ENCODE data around the gene DLK2.
"Not testable (repeated sequence)": the region's sequence is repeated elsewhere in the genome, so short reads cannot be mapped to it uniquely, and the experiment has no call there.

The DLK2 gene

GRCh38 chr6:43434001-43434840, 21.1 kb downstream of the DLK2 start:
- DNase-seq (ENCODE audit: low read depth, low spot score): no peak
- H3K4me3 ChIP-seq (ENCODE audit: low read length): no peak overlapping the region

- H3K4me3 ChIP-seq (ENCODE audit: low read length): no peak overlapping the region
- no peak for DNase-seq (ENCODE audit: low read depth, low spot score)
Measured at GRCh38 chr6:43433148-43433547, 22.2 kb downstream of the DLK2 start.

DNA sequence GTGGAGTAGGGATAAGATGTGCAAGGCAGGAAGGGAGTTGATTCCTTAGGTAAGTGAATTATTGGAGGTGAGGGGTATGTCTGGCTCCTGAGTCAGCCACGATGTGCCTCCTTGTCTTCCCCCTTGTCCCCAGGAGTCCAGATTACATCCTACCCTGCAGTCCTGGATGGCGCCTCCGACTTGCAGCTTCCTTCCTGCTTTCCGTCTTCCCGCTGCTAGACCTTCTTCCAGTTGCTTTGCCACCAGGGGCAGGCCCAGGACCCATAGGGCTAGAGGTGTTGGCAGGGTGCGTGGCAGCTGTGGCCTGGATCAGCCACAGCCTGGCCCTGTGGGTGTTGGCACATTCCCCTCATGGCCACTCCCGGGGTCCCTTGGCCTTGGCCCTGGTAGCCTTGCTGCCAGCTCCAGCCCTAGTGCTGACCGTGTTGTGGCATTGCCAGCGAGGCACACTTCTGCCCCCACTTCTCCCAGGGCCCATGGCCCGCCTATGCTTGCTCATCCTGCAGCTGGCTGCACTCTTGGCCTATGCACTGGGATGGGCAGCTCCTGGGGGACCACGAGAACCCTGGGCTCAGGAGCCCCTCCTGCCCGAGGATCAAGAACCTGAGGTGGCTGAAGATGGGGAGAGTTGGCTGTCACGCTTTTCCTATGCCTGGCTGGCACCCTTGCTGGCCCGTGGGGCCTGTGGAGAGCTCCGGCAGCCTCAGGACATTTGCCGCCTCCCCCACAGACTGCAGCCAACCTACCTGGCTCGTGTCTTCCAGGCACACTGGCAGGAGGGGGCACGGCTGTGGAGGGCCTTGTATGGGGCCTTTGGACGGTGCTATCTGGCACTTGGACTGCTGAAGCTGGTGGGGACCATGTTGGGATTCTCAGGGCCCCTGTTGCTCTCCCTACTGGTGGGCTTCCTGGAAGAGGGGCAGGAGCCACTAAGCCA, 23.1 kb downstream of the DLK2 start:
- H3K4me3 ChIP-seq (ENCODE audit: low read length): no peak overlapping the region
- no peak for DNase-seq (ENCODE audit: low read depth, low spot score)

GRCh38 chr6:43428874-43429273, 26.5 kb downstream of the DLK2 start:
- peak overlapping the region; percentile 77 for H3K4me3 ChIP-seq (ENCODE audit: low read length)
- no peak for DNase-seq (ENCODE audit: low read depth, low spot score)

DNA sequence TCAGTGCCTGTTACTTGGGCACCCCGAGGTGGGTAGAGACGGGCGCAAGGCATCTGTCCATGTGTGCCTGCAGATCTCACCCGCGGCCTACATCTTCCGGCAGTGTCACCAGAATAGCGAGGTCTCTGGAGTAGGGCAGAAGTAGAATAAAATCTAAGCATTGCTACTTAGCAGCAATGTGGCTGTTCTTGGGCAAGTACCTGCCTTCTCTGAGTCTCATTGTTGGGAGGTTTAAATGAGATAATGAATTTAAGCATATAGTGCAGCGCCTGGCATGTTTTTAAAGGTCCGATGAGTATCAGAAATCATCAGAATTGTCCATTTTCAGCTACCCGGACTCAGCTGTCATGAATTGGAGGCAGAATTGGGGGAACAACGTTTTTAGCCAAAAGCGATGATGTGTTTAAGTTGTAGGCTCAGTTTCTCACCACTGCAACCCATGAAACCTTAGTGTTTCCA, 27.2 kb downstream of the DLK2 start:
- H3K4me3 ChIP-seq (ENCODE audit: low read length): peak overlapping the region; percentile 77
- DNase-seq (ENCODE audit: low read depth, low spot score): no peak

GRCh38 chr6:43427406-43428111, 27.8 kb downstream of the DLK2 start, which contains the start of gene ABCC10:
ABCC10 (plus strand) TSS chr6:43427541; CDS start chr6:43427979, 438 bp downstream.
- peak within 1 kb of the TSS; percentile 77 for H3K4me3 ChIP-seq (ENCODE audit: low read length)
- DNase-seq (ENCODE audit: low read depth, low spot score): peak; percentile 94

- no peak for DNase-seq (ENCODE audit: low read depth, low spot score)
- peak overlapping the region; percentile 77 for H3K4me3 ChIP-seq (ENCODE audit: low read length)
Measured at GRCh38 chr6:43426928-43427405, 28.4 kb downstream of the DLK2 start.

DNA sequence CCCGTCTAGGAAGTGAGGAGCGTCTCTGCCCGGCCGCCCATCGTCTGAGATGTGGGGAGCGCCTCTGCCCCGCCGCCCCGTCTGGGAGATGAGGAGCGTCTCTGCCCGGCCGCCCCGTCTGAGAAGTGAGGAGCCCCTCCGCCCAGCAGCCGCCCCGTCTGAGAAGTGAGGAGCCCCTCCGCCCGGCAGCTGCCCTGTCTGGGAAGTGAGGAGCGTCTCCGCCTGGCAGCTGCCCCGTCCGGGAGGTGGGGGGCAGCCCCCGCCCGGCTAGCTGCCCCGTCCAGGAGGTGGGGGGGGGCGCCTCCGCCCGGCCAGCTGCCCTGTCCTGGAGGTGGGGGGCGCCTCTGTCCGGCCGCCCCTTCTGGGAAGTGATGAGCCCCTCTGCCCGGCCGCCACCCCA, 30.3 kb downstream of the DLK2 start:
- not testable (repeated sequence) for DNase-seq (ENCODE audit: low read depth, low spot score); H3K4me3 ChIP-seq (ENCODE audit: low read length)

GRCh38 chr6:43421831-43422230, 33.5 kb downstream of the DLK2 start:
- DNase-seq (ENCODE audit: low read depth, low spot score): no peak
- H3K4me3 ChIP-seq (ENCODE audit: low read length): no peak overlapping the region

GRCh38 chr6:43420012-43420709, 35.2 kb downstream of the DLK2 start:
- DNase-seq (ENCODE audit: low read depth, low spot score): no peak
- no peak overlapping the region for H3K4me3 ChIP-seq (ENCODE audit: low read length)

DNA sequence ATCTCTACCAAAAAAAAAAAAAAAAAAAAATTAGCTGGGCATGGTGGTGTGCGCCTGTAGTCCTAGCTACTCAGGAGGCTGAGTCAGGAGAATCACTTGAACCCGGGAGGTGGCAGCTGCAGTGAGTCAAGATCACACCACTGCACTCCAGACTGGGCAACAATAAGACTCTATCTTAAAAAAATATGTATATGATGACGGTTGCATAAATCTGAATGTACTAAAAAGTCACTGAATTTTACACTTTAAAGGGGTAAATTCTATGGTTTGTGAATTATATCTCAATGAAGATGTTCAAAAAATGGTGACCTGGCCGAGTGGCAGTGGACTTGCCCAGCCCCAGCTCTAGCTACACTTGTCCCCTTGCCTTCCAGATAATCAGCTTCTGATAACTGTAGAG, 38.4 kb downstream of the DLK2 start:
- H3K4me3 ChIP-seq (ENCODE audit: low read length): no peak overlapping the region
- DNase-seq (ENCODE audit: low read depth, low spot score): no peak

- H3K4me3 ChIP-seq (ENCODE audit: low read length); DNase-seq (ENCODE audit: low read depth, low spot score): not testable (repeated sequence)
Measured at GRCh38 chr6:43415275-43415674, 40.1 kb downstream of the DLK2 start.

- DNase-seq (ENCODE audit: low read depth, low spot score): no peak
Measured at GRCh38 chr6:43413002-43413401, 42.3 kb downstream of the DLK2 start.

GRCh38 chr6:43412541-43412940, 42.8 kb downstream of the DLK2 start:
- H3K4me3 ChIP-seq (ENCODE audit: low read length): no peak overlapping the region
- DNase-seq (ENCODE audit: low read depth, low spot score): no peak

More at GRCh38 chr6:43413002-43413401, 42.3 kb downstream of the DLK2 start:
- H3K4me3 ChIP-seq (ENCODE audit: low read length): no peak overlapping the region

DNA sequence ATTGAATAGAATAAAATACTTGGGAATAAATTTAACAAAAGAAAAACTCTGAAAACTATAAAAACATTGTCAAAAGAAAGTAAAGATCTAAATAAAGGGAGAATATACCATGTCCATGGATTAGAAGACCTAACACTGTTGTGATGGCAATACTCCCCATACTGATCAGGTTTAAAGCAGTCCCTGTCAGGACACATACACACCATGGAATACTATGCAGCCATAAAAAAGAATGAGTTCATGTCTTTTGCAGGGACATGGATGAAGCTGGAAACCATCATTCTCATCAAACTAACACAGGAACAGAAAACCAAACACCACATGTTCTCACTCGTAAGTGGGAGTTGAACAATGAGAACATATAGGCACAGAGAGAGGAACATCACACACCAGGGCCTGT, 44.6 kb downstream of the DLK2 start:
- not testable (repeated sequence) for H3K4me3 ChIP-seq (ENCODE audit: low read length); DNase-seq (ENCODE audit: low read depth, low spot score)

DNA sequence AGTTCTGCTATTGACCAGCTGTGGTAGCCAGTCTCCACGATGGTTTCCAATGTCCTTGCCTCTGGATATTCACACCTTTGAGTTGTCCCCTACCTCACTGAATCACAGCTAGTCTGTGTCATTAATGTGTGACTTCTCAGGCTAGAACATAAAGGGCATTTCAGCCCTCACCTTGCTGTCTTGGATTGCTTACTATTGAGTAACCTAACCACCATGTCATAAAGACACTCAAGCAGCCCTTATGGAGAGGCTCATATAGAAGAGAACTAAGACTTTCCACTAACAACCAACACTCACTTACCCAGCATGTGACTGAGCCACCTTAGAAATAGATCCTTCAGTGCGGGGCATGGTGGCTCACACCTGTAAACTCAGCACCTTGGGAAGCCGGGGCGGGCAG, 47.1 kb downstream of the DLK2 start:
- no peak for DNase-seq (ENCODE audit: low read depth, low spot score)

GRCh38 chr6:43407296-43407695, 48.1 kb downstream of the DLK2 start:
- no peak for DNase-seq (ENCODE audit: low read depth, low spot score)
- no peak overlapping the region for H3K4me3 ChIP-seq (ENCODE audit: low read length)

More for the DNA sequence above, 47.1 kb downstream of the DLK2 start:
- no peak overlapping the region for H3K4me3 ChIP-seq (ENCODE audit: low read length)

- H3K4me3 ChIP-seq (ENCODE audit: low read length): no peak overlapping the region
- no peak for DNase-seq (ENCODE audit: low read depth, low spot score)
Measured at GRCh38 chr6:43405354-43405753, 50.0 kb downstream of the DLK2 start.

Data from Jurkat, Clone E6-1 (cell line).